ENCODE data around the gene HBG2. TPM values are rescaled to one million over a fixed set of nuclear protein-coding genes. Genes with fewer than 3 reads are reported as not detected.

Gene HBG2
- total and polyA plus RNA-seq, 9 of the 15 experiments (the other 6 are each of a cell fraction or from before 2014, with no cell fraction given), result 1,626 to 58,619 (median 10,515) TPM

GRCh38 chr11:5224538-5225479, 29.8 kb downstream of the HBG2 start (continued):
- TF ChIP-seq ZNF407 (IDR thresholded peaks at IDR 0.05; ENCODE audit: low read depth), result no peak
- no peak for TF ChIP-seq CHD7 (IDR thresholded peaks at IDR 0.05; ENCODE audit: low read depth, low read length)
- no peak for TF ChIP-seq CEBPG (CRISPR knock-in tag; IDR thresholded peaks at IDR 0.05)
- TF ChIP-seq CEBPG (tag; conservative IDR thresholded peaks at IDR 0.05 in 1 of 2, IDR thresholded peaks at IDR 0.05 in 1 of 2), result no peak
- TF ChIP-seq ZNF124 (CRISPR knock-in tag; IDR thresholded peaks at IDR 0.05), result no peak
- no peak for TF ChIP-seq SREBF1 (IDR thresholded peaks at IDR 0.05; ENCODE audit: borderline replicate concordance, low read depth, low read length)
